WTC11 (cell line): ENCODE data around the gene PUSL1. TPM values are rescaled to one million over a fixed set of nuclear protein-coding genes. Genes with fewer than 3 reads are reported as not detected.

ENCODE experiments used
- ATAC-seq: fragments of 200-7000 bp; cut with Tn5 transposase; 2 replicates; pipeline ENCODE4 v1.10.0; 2021; ENCODE audit warnings: mild to moderate bottlenecking, moderate library complexity
- CTCF ChIA-PET: fragments of 300-600 bp; sonication (Branson Sonifier 250); formaldehyde crosslinking; loops from one replicate; lab custom pipeline; 2021; ENCODE audit warnings: antibody characterized with exemption; lab: Charles Lee
- POLR2A ChIA-PET: fragments of 350-600 bp; sonication (Branson Sonifier 250); formaldehyde crosslinking; loops from one replicate; lab custom pipeline; 2021; ENCODE audit warnings: antibody characterized with exemption; lab: Charles Lee
- DNase-seq: peaks from one replicate; pipeline ENCODE4 v3.0.0; 2021; ENCODE audit warnings: low spot score
- H3K27ac Mint-ChIP-seq: 2 replicates; pipeline ENCODE4 v1.8.0; 2021; ENCODE audit warnings: mixed read lengths
- H3K27me3 Mint-ChIP-seq: 2 replicates; pipeline ENCODE4 v1.8.0; 2021; ENCODE audit warnings: low read depth, mild to moderate bottlenecking, moderate library complexity, mixed read lengths
- H3K36me3 Mint-ChIP-seq: 2 replicates; pipeline ENCODE4 v1.8.0; 2021; ENCODE audit warnings: mixed read lengths
- H3K4me1 Mint-ChIP-seq: 2 replicates; pipeline ENCODE4 v1.8.0; 2022; ENCODE audit warnings: mixed read lengths
- H3K4me3 Mint-ChIP-seq: 2 replicates; pipeline ENCODE4 v1.8.0; 2021; ENCODE audit warnings: mild to moderate bottlenecking, moderate library complexity, mixed read lengths
- H3K9me3 Mint-ChIP-seq: 2 replicates; pipeline ENCODE4 v1.8.0; 2021; ENCODE audit warnings: mixed read lengths
- ARID4B ChIP-seq: sonication (generic); formaldehyde crosslinking; IDR thresholded peaks from 2 replicates; pipeline ENCODE4 v1.8.0; 2023; ENCODE audit warnings: missing genetic modification reagents, mild to moderate bottlenecking, borderline replicate concordance
- ATF3 ChIP-seq: sonication (generic); formaldehyde crosslinking; conservative IDR thresholded peaks from 2 replicates; pipeline ENCODE4 v1.8.1; 2022; ENCODE audit warnings: mild to moderate bottlenecking, missing genetic modification reagents
- CREM ChIP-seq: sonication (generic); formaldehyde crosslinking; IDR thresholded peaks from 2 replicates; pipeline ENCODE4 v1.8.1; 2022; ENCODE audit warnings: mild to moderate bottlenecking, missing genetic modification reagents, moderate library complexity
- EMX1 ChIP-seq: fragments of 250-450 bp; sonication (Bioruptor Pico); IDR thresholded peaks from 2 replicates; pipeline ENCODE4 v1.8.0; 2021; ENCODE audit warnings: mild to moderate bottlenecking
- FOXJ3 ChIP-seq: sonication (generic); formaldehyde crosslinking; IDR thresholded peaks from 2 replicates; pipeline ENCODE4 v1.9.0; 2021; ENCODE audit warnings: missing genetic modification reagents, mild to moderate bottlenecking, borderline replicate concordance
- FOXP1 ChIP-seq: sonication (generic); formaldehyde crosslinking; IDR thresholded peaks from 2 replicates; pipeline ENCODE4 v1.8.0; 2022; ENCODE audit warnings: missing genetic modification reagents, mild to moderate bottlenecking, moderate library complexity, borderline replicate concordance
- HMGA2 ChIP-seq: fragments of 250-450 bp; sonication (Bioruptor Pico); IDR thresholded peaks from 2 replicates; pipeline ENCODE4 v1.4.0; 2021; ENCODE audit warnings: mild to moderate bottlenecking, moderate library complexity
- JAZF1 ChIP-seq: fragments of 250-450 bp; sonication (Bioruptor Pico); IDR thresholded peaks from 2 replicates; pipeline ENCODE4 v1.9.0; 2021; ENCODE audit warnings: moderate library complexity, mild to moderate bottlenecking, inconsistent platforms
- MXD4 ChIP-seq: fragments of 250-450 bp; sonication (Bioruptor Pico); IDR thresholded peaks from 2 replicates; pipeline ENCODE4 v1.8.0; 2021; ENCODE audit warnings: mild to moderate bottlenecking, moderate library complexity, borderline replicate concordance
- PRDM15 ChIP-seq: sonication (generic); formaldehyde crosslinking; IDR thresholded peaks from 2 replicates; pipeline ENCODE4 v1.8.0; 2022; ENCODE audit warnings: missing genetic modification reagents
- SMAD4 ChIP-seq: sonication (generic); formaldehyde crosslinking; IDR thresholded peaks from 2 replicates; pipeline ENCODE4 v1.8.0; 2022; ENCODE audit warnings: mild to moderate bottlenecking, missing genetic modification reagents
- TCF7 ChIP-seq: sonication (generic); formaldehyde crosslinking; IDR thresholded peaks from 2 replicates; pipeline ENCODE4 v1.8.0; 2022; ENCODE audit warnings: mild to moderate bottlenecking, low read depth, missing genetic modification reagents, moderate library complexity
- USF1 ChIP-seq: sonication (generic); formaldehyde crosslinking; IDR thresholded peaks from 2 replicates; pipeline ENCODE4 v1.8.0; 2022; ENCODE audit warnings: mild to moderate bottlenecking, missing genetic modification reagents
- ZNF219 ChIP-seq: sonication (generic); formaldehyde crosslinking; IDR thresholded peaks from 2 replicates; pipeline ENCODE4 v1.8.0; 2023; ENCODE audit warnings: missing genetic modification reagents, mild to moderate bottlenecking, borderline replicate concordance
- ZNF263 ChIP-seq: sonication (generic); formaldehyde crosslinking; IDR thresholded peaks from 2 replicates; pipeline ENCODE4 v1.8.1; 2022; ENCODE audit warnings: low read depth, mild to moderate bottlenecking, moderate library complexity, missing genetic modification reagents
- total RNA-seq: library from RNA; stranded (reverse); gene quantifications from 3 replicates; pipeline ENCODE4 v1.2.3, GENCODE V29; 2021
- TF ChIP-seq, protein P1 (sequence below): sonication (generic); formaldehyde crosslinking; IDR thresholded peaks from 2 replicates; pipeline ENCODE4 v1.8.1; 2022; ENCODE audit warnings: low read depth, missing genetic modification reagents, borderline replicate concordance
- TF ChIP-seq, protein P2 (sequence below): fragments of 200-600 bp; IDR thresholded peaks from 2 replicates; pipeline ENCODE4 v1.8.0; 2022; ENCODE audit warnings: antibody characterized with exemption

PUSL1 gene
- total RNA-seq, 1 experiment from 2014 or later, result 51.5 TPM

DNA sequence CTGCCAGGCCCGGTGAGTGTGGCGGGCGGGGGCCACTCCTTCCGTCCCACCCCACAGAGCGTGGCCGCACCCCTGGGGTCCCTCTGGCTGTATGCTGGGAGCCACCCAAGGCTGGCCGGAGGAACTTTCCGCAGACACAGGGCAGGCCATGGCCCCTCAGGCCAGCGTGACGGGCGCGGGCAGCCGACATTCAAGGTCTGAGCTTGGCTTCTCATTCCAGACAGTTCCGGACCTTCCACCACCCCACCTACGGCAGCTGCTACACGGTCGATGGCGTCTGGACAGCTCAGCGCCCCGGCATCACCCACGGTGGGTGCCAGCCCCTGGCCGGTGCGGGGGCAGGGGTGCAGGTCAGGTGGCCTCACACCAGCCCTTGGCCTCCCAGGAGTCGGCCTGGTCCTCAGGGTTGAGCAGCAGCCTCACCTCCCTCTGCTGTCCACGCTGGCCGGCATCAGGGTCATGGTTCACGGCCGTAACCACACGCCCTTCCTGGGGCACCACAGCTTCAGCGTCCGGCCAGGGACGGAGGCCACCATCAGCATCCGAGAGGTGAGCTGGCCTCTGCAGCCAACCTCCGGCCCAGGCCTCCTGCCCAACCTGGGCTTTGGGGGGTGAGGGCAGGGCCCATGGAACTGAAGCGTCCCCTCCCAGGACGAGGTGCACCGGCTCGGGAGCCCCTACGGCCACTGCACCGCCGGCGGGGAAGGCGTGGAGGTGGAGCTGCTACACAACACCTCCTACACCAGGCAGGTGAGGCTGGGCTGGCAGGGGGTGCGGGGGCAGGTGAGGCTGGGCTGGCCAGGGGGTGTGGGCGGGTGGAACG is 20.9 kb upstream of the PUSL1 start:
- Mint-ChIP-seq H3K4me1 (peaks cover 4% of the 10 kb centered on the region; the same call in 1 of the 2 replicates), H3K4me3 (no peak overlapping the region), H3K9me3 (no peaks in the 10 kb centered on the region), H3K36me3 (no peaks in the 10 kb centered on the region), H3K27me3 (no peaks in the 10 kb centered on the region), H3K27ac (no peak overlapping the region)
- POLR2A ChIA-PET, result no interaction called here
- CTCF ChIA-PET, result interaction anchor here (0.6 to 1.8 kb wide), 2 partner anchors 8 to 40 kb away, joined by 8 read pairs; partner anchors contain the start of gene C1QTNF12
- TF ChIP-seq ZNF263, result no peak
- no peak for TF ChIP-seq SMAD4
- no peak for TF ChIP-seq ATF3 (CRISPR knock-in tag)
- TF ChIP-seq HMGA2 (CRISPR knock-in tag), result no peak
- no peak for TF ChIP-seq PRDM15
- no peak for TF ChIP-seq JAZF1 (CRISPR knock-in tag)
- TF ChIP-seq FOXJ3 (CRISPR knock-in tag), result no peak
- TF ChIP-seq CREM (CRISPR knock-in tag), result no peak
- no peak for TF ChIP-seq USF1 (CRISPR knock-in tag)
- no peak for TF ChIP-seq MXD4 (CRISPR knock-in tag)
- TF ChIP-seq FOXP1 (CRISPR knock-in tag), result no peak
- TF ChIP-seq ARID4B (CRISPR knock-in tag), result no peak
- DNase-seq, result peak; percentile 10
- no peak for ATAC-seq

DNA sequence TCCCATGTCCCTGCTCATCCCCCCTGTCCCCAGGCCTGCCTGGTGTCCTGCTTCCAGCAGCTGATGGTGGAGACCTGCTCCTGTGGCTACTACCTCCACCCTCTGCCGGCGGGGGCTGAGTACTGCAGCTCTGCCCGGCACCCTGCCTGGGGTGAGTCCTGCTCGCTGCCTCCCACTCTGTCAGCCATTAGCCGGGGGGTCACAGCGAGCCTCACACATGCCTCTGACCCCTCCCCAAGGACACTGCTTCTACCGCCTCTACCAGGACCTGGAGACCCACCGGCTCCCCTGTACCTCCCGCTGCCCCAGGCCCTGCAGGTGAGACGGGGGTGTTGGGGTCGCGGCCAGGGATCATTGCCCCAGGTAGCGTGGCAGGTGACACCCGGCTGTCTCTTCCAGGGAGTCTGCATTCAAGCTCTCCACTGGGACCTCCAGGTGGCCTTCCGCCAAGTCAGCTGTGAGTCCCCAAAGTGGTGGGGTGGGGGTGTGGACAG is 18.1 kb upstream of the PUSL1 start:
- H3K27ac Mint-ChIP-seq, result no peak overlapping the region
- H3K27me3 Mint-ChIP-seq, result no peaks in the 10 kb centered on the region
- no peaks in the 10 kb centered on the region for H3K9me3 Mint-ChIP-seq
- ChIA-PET CTCF (interaction anchor here (0.6 to 4.3 kb wide), 21 partner anchors 8 to 306 kb away, joined by 3 to 81 read pairs (median 5); partner anchors contain the start of genes B3GALT6, SCNN1D, SDF4 and UBE2J2), POLR2A (no interaction called here)
- ATAC-seq, result peak; percentile 25
- no peaks in the 10 kb centered on the region for H3K36me3 Mint-ChIP-seq
- DNase-seq, result peak; percentile 88
- H3K4me1 Mint-ChIP-seq, result peaks cover 4% of the 10 kb centered on the region; the same call in 1 of the 2 replicates
- H3K4me3 Mint-ChIP-seq, result no peak overlapping the region
- TF ChIP-seq FOXP1 (CRISPR knock-in tag) (0 out of 2 replicates have a peak, but pooled peaks have one; percentile 36), TCF7 (CRISPR knock-in tag) (peak; percentile 11; the same call in 1 of the 2 replicates), EMX1 (CRISPR knock-in tag) (no peak), ZNF219 (CRISPR knock-in tag) (no peak)
- TF ChIP-seq, protein P1, sequence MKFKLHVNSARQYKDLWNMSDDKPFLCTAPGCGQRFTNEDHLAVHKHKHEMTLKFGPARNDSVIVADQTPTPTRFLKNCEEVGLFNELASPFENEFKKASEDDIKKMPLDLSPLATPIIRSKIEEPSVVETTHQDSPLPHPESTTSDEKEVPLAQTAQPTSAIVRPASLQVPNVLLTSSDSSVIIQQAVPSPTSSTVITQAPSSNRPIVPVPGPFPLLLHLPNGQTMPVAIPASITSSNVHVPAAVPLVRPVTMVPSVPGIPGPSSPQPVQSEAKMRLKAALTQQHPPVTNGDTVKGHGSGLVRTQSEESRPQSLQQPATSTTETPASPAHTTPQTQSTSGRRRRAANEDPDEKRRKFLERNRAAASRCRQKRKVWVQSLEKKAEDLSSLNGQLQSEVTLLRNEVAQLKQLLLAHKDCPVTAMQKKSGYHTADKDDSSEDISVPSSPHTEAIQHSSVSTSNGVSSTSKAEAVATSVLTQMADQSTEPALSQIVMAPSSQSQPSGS (CRISPR knock-in tag), result no peak
- TF ChIP-seq, protein P2, sequence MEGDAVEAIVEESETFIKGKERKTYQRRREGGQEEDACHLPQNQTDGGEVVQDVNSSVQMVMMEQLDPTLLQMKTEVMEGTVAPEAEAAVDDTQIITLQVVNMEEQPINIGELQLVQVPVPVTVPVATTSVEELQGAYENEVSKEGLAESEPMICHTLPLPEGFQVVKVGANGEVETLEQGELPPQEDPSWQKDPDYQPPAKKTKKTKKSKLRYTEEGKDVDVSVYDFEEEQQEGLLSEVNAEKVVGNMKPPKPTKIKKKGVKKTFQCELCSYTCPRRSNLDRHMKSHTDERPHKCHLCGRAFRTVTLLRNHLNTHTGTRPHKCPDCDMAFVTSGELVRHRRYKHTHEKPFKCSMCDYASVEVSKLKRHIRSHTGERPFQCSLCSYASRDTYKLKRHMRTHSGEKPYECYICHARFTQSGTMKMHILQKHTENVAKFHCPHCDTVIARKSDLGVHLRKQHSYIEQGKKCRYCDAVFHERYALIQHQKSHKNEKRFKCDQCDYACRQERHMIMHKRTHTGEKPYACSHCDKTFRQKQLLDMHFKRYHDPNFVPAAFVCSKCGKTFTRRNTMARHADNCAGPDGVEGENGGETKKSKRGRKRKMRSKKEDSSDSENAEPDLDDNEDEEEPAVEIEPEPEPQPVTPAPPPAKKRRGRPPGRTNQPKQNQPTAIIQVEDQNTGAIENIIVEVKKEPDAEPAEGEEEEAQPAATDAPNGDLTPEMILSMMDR, result peak; percentile 72
